Measurements from ENCODE around the gene DOP1B.
"Not testable (repeated sequence)": the region's sequence is repeated elsewhere in the genome, so short reads cannot be mapped to it uniquely, and the experiment has no call there.

The DOP1B gene

GRCh38 chr21:36171336-36171735, 14.7 kb downstream of the DOP1B start:
- no peak for DNase-seq (ENCODE audit: low spot score)

GRCh38 chr21:36171741-36172331, 15.2 kb downstream of the DOP1B start:
- DNase-seq (ENCODE audit: low spot score) = no peak

GRCh38 chr21:36174780-36175179, 18.2 kb downstream of the DOP1B start:
- no peak for DNase-seq (ENCODE audit: low spot score)

- DNase-seq (ENCODE audit: low spot score) = no peak
Observed at GRCh38 chr21:36175771-36176565, 19.3 kb downstream of the DOP1B start.

- DNase-seq (ENCODE audit: low spot score) = no peak
Observed at GRCh38 chr21:36178349-36178748, 21.7 kb downstream of the DOP1B start.

- no peak for DNase-seq (ENCODE audit: low spot score)
Observed at GRCh38 chr21:36179145-36179544, 22.5 kb downstream of the DOP1B start.

- no peak for DNase-seq (ENCODE audit: low spot score)
Observed at GRCh38 chr21:36180963-36181362, 24.3 kb downstream of the DOP1B start.

GRCh38 chr21:36183144-36183795, 26.6 kb downstream of the DOP1B start:
- no peak for DNase-seq (ENCODE audit: low spot score)

GRCh38 chr21:36184545-36184944, 27.9 kb downstream of the DOP1B start:
- DNase-seq (ENCODE audit: low spot score) = no peak

GRCh38 chr21:36185523-36185922, 28.9 kb downstream of the DOP1B start:
- no peak for DNase-seq (ENCODE audit: low spot score)

GRCh38 chr21:36186081-36186480, 29.5 kb downstream of the DOP1B start:
- DNase-seq (ENCODE audit: low spot score) = no peak

- DNase-seq (ENCODE audit: low spot score) = no peak
Observed at GRCh38 chr21:36186506-36187399, 30.1 kb downstream of the DOP1B start.

- DNase-seq (ENCODE audit: low spot score) = no peak
Observed at GRCh38 chr21:36188081-36188681, 31.6 kb downstream of the DOP1B start.

- no peak for DNase-seq (ENCODE audit: low spot score)
Observed at GRCh38 chr21:36188937-36189336, 32.3 kb downstream of the DOP1B start.

- DNase-seq (ENCODE audit: low spot score) = no peak
Observed at GRCh38 chr21:36190736-36191135, 34.1 kb downstream of the DOP1B start.

GRCh38 chr21:36193200-36193599, 36.6 kb downstream of the DOP1B start:
- no peak for DNase-seq (ENCODE audit: low spot score)

- DNase-seq (ENCODE audit: low spot score) = no peak
Observed at GRCh38 chr21:36194024-36194423, 37.4 kb downstream of the DOP1B start.

GRCh38 chr21:36195613-36196012, 39.0 kb downstream of the DOP1B start:
- no peak for DNase-seq (ENCODE audit: low spot score)

GRCh38 chr21:36199021-36199420, 42.4 kb downstream of the DOP1B start:
- DNase-seq (ENCODE audit: low spot score) = no peak

GRCh38 chr21:36199575-36199974, 43.0 kb downstream of the DOP1B start:
- not testable (repeated sequence) for DNase-seq (ENCODE audit: low spot score)

- no peak for DNase-seq (ENCODE audit: low spot score)
Observed at GRCh38 chr21:36200081-36200561, 43.5 kb downstream of the DOP1B start.

All from CD4-positive, alpha-beta T cell treated with Interleukin-15 for 4 hours (primary cell).